H9 (cell line): ENCODE data around the gene NXPH4. TPM values are rescaled to one million over a fixed set of nuclear protein-coding genes. Genes with fewer than 3 reads are reported as not detected.
A peak's percentile ranks its signal among the peaks of the same experiment; 100 is the strongest.

Experiments used
- DNase-seq: peaks from one replicate; pipeline ENCODE4 v3.0.0-alpha.2; 2017
- H2AFZ ChIP-seq: one replicate; pipeline ENCODE4 v1.6.1; 2013; ENCODE audit warnings: mild to moderate bottlenecking, low read length, control low read depth, moderate library complexity
- H2AK5ac ChIP-seq: 2 replicates; pipeline ENCODE4 v1.6.1; 2013; ENCODE audit warnings: low read length, control low read depth, mixed read lengths; ENCODE audit not compliant: insufficient read length
- H2BK120ac ChIP-seq: one replicate; pipeline ENCODE4 v1.6.1; 2013; ENCODE audit warnings: low read depth, mild to moderate bottlenecking, low read length, control low read depth, inconsistent platforms; ENCODE audit not compliant: poor library complexity, severe bottlenecking
- H2BK12ac ChIP-seq: 2 replicates; pipeline ENCODE4 v1.6.1; 2013; ENCODE audit warnings: low read length, control low read depth, mixed read lengths, low read depth; ENCODE audit not compliant: insufficient read length
- H2BK15ac ChIP-seq: 2 replicates; pipeline ENCODE4 v1.6.1; 2013; ENCODE audit warnings: low read depth, low read length, control low read depth
- H2BK20ac ChIP-seq: one replicate; pipeline ENCODE4 v1.6.1; 2013; ENCODE audit warnings: low read depth, mild to moderate bottlenecking, low read length, control low read depth, inconsistent platforms; ENCODE audit not compliant: poor library complexity, severe bottlenecking
- H2BK5ac ChIP-seq: 2 replicates; pipeline ENCODE4 v1.6.1; 2013; ENCODE audit warnings: low read length, control low read depth, mixed read lengths; ENCODE audit not compliant: insufficient read length
- H3K14ac ChIP-seq: 2 replicates; pipeline ENCODE4 v1.6.1; 2013; ENCODE audit warnings: low read length, control low read depth; ENCODE audit not compliant: insufficient read depth
- H3K18ac ChIP-seq: 2 replicates; pipeline ENCODE4 v1.6.1; 2013; ENCODE audit warnings: low read depth, mild to moderate bottlenecking, mixed read lengths, low read length, control low read depth; ENCODE audit not compliant: insufficient read length
- H3K23ac ChIP-seq: 2 replicates; pipeline ENCODE4 v1.6.1; 2013; ENCODE audit warnings: low read length, control low read depth, mixed read lengths, low read depth; ENCODE audit not compliant: insufficient read length
- H3K23me2 ChIP-seq: 2 replicates; pipeline ENCODE4 v1.6.1; 2013; ENCODE audit warnings: low read depth, mild to moderate bottlenecking, mixed read lengths, low read length, control low read depth; ENCODE audit not compliant: insufficient read length, poor library complexity, severe bottlenecking
- H3K27ac ChIP-seq: 2 replicates; pipeline ENCODE4 v1.5.1; 2013; ENCODE audit warnings: low read length, control low read depth, mixed read lengths, low read depth; ENCODE audit not compliant: insufficient read length
- H3K27me3 ChIP-seq: 2 replicates; pipeline ENCODE4 v1.6.1; 2013; ENCODE audit warnings: low read length, control low read depth, inconsistent platforms; ENCODE audit not compliant: insufficient read depth
- H3K4ac ChIP-seq: 2 replicates; pipeline ENCODE4 v1.6.1; 2013; ENCODE audit warnings: low read depth, mild to moderate bottlenecking, control low read depth, inconsistent platforms, low read length, moderate library complexity
- H3K4me1 ChIP-seq: 2 replicates; pipeline ENCODE4 v1.6.1; 2013; ENCODE audit warnings: low read length, control low read depth, inconsistent platforms; ENCODE audit not compliant: insufficient read depth
- H3K4me2 ChIP-seq: 2 replicates; pipeline ENCODE4 v1.6.1; 2013; ENCODE audit warnings: low read length, control low read depth, mixed read lengths; ENCODE audit not compliant: insufficient read length, insufficient read depth
- H3K56ac ChIP-seq: 2 replicates; pipeline ENCODE4 v1.6.1; 2013; ENCODE audit warnings: low read depth, mild to moderate bottlenecking, mixed read lengths, low read length, control low read depth; ENCODE audit not compliant: insufficient read length
- H3K79me1 ChIP-seq: 2 replicates; pipeline ENCODE4 v1.6.1; 2013; ENCODE audit warnings: low read depth, mild to moderate bottlenecking, moderate library complexity, low read length, control low read depth, inconsistent platforms; ENCODE audit not compliant: insufficient read depth, poor library complexity, severe bottlenecking
- H3K79me2 ChIP-seq: 2 replicates; pipeline ENCODE4 v1.6.1; 2013; ENCODE audit warnings: low read length, control low read depth, inconsistent platforms; ENCODE audit not compliant: insufficient read depth
- H3K9ac ChIP-seq: 2 replicates; pipeline ENCODE4 v1.6.1; 2013; ENCODE audit warnings: low read length, control low read depth, mixed read lengths; ENCODE audit not compliant: insufficient read length; ENCODE audit errors: extremely low read depth
- H3K9me3 ChIP-seq: one replicate; pipeline ENCODE4 v1.6.1; 2013; ENCODE audit warnings: low read depth, low read length, inconsistent platforms; ENCODE audit not compliant: control insufficient read depth
- H3T11ph ChIP-seq: one replicate; pipeline ENCODE4 v1.6.1; 2013; ENCODE audit warnings: mild to moderate bottlenecking, low read length, control low read depth, inconsistent platforms
- H4K20me1 ChIP-seq: one replicate; pipeline ENCODE4 v1.6.1; 2013; ENCODE audit not compliant: control insufficient read depth, insufficient read length, insufficient read depth
- H4K5ac ChIP-seq: 2 replicates; pipeline ENCODE4 v1.6.1; 2013; ENCODE audit warnings: low read depth, mild to moderate bottlenecking, mixed read lengths, low read length, control low read depth; ENCODE audit not compliant: insufficient read length
- H4K8ac ChIP-seq: replicated peaks from 2 replicates; pipeline ENCODE4 v1.6.1; 2013; ENCODE audit warnings: low read length, control low read depth, mixed read lengths, low read depth; ENCODE audit not compliant: insufficient read length
- H4K91ac ChIP-seq: 2 replicates; pipeline ENCODE4 v1.6.1; 2013; ENCODE audit warnings: low read depth, mild to moderate bottlenecking, moderate library complexity, mixed read lengths, low read length, control low read depth; ENCODE audit not compliant: insufficient read length
- H3K27ac Mint-ChIP-seq, 3 experiments: 2 replicates in 2 of 3; 3 replicates in 1 of 3; pipeline ENCODE4 v1.8.0; 2020 to 2021; ENCODE audit warnings: mixed read lengths in 3 of 3, mild to moderate bottlenecking in 1 of 3, moderate library complexity in 1 of 3
- H3K27me3 Mint-ChIP-seq: 2 replicates; pipeline ENCODE4 v1.8.0; 2021; ENCODE audit warnings: low read depth, mild to moderate bottlenecking, moderate library complexity, mixed read lengths
- H3K36me3 Mint-ChIP-seq, 3 experiments: 2 replicates in 2 of 3; 3 replicates in 1 of 3; pipeline ENCODE4 v1.8.0; 2020 to 2021; ENCODE audit warnings: low read depth in 3 of 3, mixed read lengths in 3 of 3; ENCODE audit not compliant: insufficient read depth in 1 of 3
- H3K4me1 Mint-ChIP-seq, 2 experiments: 2 replicates each; pipeline ENCODE4 v1.8.0; 2020; ENCODE audit warnings: mixed read lengths in 2 of 2
- H3K4me3 Mint-ChIP-seq, 2 experiments: 2 replicates in 1 of 2; 3 replicates in 1 of 2; pipeline ENCODE4 v1.8.0; 2020 to 2021; ENCODE audit warnings: mild to moderate bottlenecking in 2 of 2, mixed read lengths in 2 of 2, moderate library complexity in 1 of 2
- H3K9me3 Mint-ChIP-seq, 2 experiments: 2 replicates in 1 of 2; 3 replicates in 1 of 2; pipeline ENCODE4 v1.8.0; 2020; ENCODE audit warnings: mild to moderate bottlenecking in 2 of 2, mixed read lengths in 2 of 2, moderate library complexity in 1 of 2
- CTCF ChIP-seq: fragments of 200-600 bp; sonication (generic); conservative IDR thresholded peaks from 3 replicates; pipeline ENCODE4 v1.8.0; 2021; ENCODE audit warnings: antibody characterized with exemption, mild to moderate bottlenecking
- WGBS: extraction: QIAGEN DNeasy Blood & Tissue Kit; methylation state at CpG from one replicate; pipeline ENCODE4 v1.1.7; 2013; ENCODE audit warnings: missing lambda C conversion rate, low lambda C conversion rate, mixed read lengths; ENCODE audit not compliant: insufficient read length; ENCODE audit errors: extremely low coverage; 5-methylcytosine and 5-hydroxymethylcytosine counted together
- total RNA-seq: library from RNA; stranded (reverse); gene quantifications from 2 replicates; pipeline ENCODE4 v1.2.1, GENCODE V29; 2021

Gene NXPH4
- total RNA-seq, 1 experiment from 2014 or later, result 2.1 TPM

DNA sequence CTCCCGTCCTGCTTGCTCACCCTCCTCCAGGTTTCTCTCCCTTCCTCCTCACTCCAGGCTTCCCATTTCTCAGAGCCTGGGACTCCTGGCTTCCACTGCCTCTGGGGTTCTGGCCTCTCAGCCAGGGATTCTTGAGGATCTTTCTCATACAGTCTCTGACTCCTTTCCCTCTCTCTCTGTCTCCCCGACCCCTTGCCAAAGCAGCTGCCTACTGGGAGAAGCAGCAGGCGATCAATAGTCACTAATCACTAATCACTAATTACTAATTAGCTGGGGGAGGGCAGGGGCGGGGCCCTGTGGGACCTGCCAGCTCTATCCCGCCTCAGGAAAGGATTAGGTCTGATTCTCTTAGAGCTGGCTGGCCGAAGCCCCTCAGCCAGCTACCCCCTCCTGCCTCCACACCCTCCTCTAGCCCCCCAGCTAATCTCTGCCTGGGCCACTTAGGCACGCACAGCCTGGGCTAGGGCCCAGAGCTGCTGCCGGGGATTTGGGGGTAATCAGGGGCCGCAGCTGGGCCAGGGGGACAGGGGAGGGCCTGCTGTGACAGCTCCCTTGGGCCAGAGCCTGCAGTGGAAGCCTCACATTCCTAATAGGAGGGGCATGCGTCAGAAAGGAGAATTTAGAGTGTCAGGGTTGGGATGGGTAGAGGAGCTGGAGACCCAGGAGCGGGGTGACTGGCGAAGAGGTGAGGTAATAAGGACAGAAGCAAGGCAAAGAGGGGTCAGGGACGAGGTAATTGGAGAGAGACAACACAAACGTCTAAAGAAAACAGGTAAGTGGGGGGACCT lies 2.8 kb downstream of the NXPH4 start:
- Histone ChIP-seq H3K9me3 (no peaks in the 10 kb centered on the region), H3K4me2 (peak overlapping the region; percentile 34), H4K8ac (no peak overlapping the region), H4K5ac (no peak overlapping the region), H2BK15ac (no peak overlapping the region), H3K79me1 (no peaks in the 10 kb centered on the region), H3K23ac (no peak overlapping the region), H4K20me1 (peaks cover 3% of the 10 kb centered on the region), H3K18ac (no peak overlapping the region), H3K56ac (no peak overlapping the region), H3K14ac (no peak overlapping the region), H3K79me2 (no peaks in the 10 kb centered on the region), H2BK120ac (no peak overlapping the region), H2AFZ (no peak overlapping the region), H2BK5ac (no peak overlapping the region), H3K27ac (no peak overlapping the region), H2BK12ac (no peak overlapping the region), H4K91ac (no peak overlapping the region), H3K23me2 (peaks cover 7% of the 10 kb centered on the region), H3K27me3 (peaks cover 79% of the 10 kb centered on the region), H2AK5ac (no peak overlapping the region), H3T11ph (no peak overlapping the region), H2BK20ac (no peak overlapping the region), H3K4ac (no peak overlapping the region), H3K9ac (no peak overlapping the region), H3K4me1 (no peaks in the 10 kb centered on the region; the same call in 1 of the 2 replicates)
- no peak for TF ChIP-seq CTCF
- H3K27me3 Mint-ChIP-seq, result peaks cover 95% of the 10 kb centered on the region
- H3K4me1 Mint-ChIP-seq, result peaks cover 56 to 68% of the 10 kb centered on the region in 2 experiments
- peaks cover 0 to 5% of the 10 kb centered on the region in 2 experiments; a peak in 3 of 5 replicates for H3K9me3 Mint-ChIP-seq
- DNase-seq, result no peak
- H3K27ac Mint-ChIP-seq, result no peak overlapping the region; a peak in 1 of 7 replicates
- no peaks in the 10 kb centered on the region; a peak in 1 of 7 replicates for H3K36me3 Mint-ChIP-seq
- no CpG with 5 or more reads among the region's 14 CpGs for WGBS
- peak overlapping the region; percentile 36 to 75 for H3K4me3 Mint-ChIP-seq
